ENCODE data around the gene FAM210B. TPM values are rescaled to one million over a fixed set of nuclear protein-coding genes. Genes with fewer than 3 reads are reported as not detected.
A peak's percentile ranks its signal among the peaks of the same experiment; 100 is the strongest.
"Not testable (repeated sequence)": the region's sequence is repeated elsewhere in the genome, so short reads cannot be mapped to it uniquely, and the experiment has no call there.

FAM210B gene
- total RNA-seq, 1 donor from 2014 or later, result 30.8 TPM

- H3K36me3 Mint-ChIP-seq (ENCODE audit: low read depth), result peaks cover 14% of the 10 kb centered on the region
- no peak overlapping the region for H3K4me3 Mint-ChIP-seq
- peaks cover 4% of the 10 kb centered on the region for H3K4me1 Mint-ChIP-seq
- no peaks in the 10 kb centered on the region for H3K9me3 Mint-ChIP-seq
- no peak for DNase-seq (ENCODE audit: low read depth, low spot score)
- H3K27me3 Mint-ChIP-seq (ENCODE audit: low read depth), result no peaks in the 10 kb centered on the region
- TF ChIP-seq, protein P1, sequence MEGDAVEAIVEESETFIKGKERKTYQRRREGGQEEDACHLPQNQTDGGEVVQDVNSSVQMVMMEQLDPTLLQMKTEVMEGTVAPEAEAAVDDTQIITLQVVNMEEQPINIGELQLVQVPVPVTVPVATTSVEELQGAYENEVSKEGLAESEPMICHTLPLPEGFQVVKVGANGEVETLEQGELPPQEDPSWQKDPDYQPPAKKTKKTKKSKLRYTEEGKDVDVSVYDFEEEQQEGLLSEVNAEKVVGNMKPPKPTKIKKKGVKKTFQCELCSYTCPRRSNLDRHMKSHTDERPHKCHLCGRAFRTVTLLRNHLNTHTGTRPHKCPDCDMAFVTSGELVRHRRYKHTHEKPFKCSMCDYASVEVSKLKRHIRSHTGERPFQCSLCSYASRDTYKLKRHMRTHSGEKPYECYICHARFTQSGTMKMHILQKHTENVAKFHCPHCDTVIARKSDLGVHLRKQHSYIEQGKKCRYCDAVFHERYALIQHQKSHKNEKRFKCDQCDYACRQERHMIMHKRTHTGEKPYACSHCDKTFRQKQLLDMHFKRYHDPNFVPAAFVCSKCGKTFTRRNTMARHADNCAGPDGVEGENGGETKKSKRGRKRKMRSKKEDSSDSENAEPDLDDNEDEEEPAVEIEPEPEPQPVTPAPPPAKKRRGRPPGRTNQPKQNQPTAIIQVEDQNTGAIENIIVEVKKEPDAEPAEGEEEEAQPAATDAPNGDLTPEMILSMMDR (conservative IDR thresholded peaks at IDR 0.05), result no peak
- H3K27ac Mint-ChIP-seq (ENCODE audit: unreplicated experiment), result no peak overlapping the region
Measured at GRCh38 chr20:56406910-56407309, 48.1 kb downstream of the FAM210B start.

DNA sequence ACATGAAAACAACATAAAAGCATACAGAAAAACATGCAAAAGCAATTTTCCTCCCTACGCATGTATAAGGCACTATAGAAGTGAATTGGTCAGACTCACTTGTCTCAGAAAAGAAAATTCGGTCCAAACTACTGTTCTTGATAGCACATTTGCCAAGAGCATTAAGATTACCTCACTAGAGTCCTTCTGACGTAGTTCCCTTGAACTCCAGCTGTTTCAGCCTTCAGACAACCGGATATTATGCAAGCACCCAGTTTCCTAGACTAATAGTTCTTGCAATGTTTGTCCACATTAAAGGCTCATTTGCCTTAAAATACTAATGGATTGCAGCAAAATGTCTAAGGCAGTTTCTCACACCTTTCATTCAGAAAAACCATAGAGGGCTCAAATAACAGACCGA, 50.7 kb downstream of the FAM210B start:
- no peak for DNase-seq (ENCODE audit: low read depth, low spot score)
- Mint-ChIP-seq H3K4me3 (no peak overlapping the region), H3K4me1 (peaks cover 4% of the 10 kb centered on the region)

GRCh38 chr20:56409956-56410355, 51.2 kb downstream of the FAM210B start:
- Mint-ChIP-seq H3K4me1 (peaks cover 6% of the 10 kb centered on the region), H3K27me3 (ENCODE audit: low read depth) (no peaks in the 10 kb centered on the region), H3K4me3 (no peak overlapping the region), H3K27ac (ENCODE audit: unreplicated experiment) (no peak overlapping the region), H3K36me3 (ENCODE audit: low read depth) (peaks cover 2% of the 10 kb centered on the region), H3K9me3 (no peaks in the 10 kb centered on the region)
- TF ChIP-seq, protein P1 (conservative IDR thresholded peaks at IDR 0.05), result no peak
- DNase-seq (ENCODE audit: low read depth, low spot score), result no peak

More for the DNA sequence above, 50.7 kb downstream of the FAM210B start:
- H3K9me3 Mint-ChIP-seq, result no peaks in the 10 kb centered on the region
- peaks cover 2% of the 10 kb centered on the region for H3K36me3 Mint-ChIP-seq (ENCODE audit: low read depth)
- TF ChIP-seq, protein P1 (conservative IDR thresholded peaks at IDR 0.05), result no peak
- H3K27ac Mint-ChIP-seq (ENCODE audit: unreplicated experiment), result no peak overlapping the region
- no peaks in the 10 kb centered on the region for H3K27me3 Mint-ChIP-seq (ENCODE audit: low read depth)

- peaks cover 14% of the 10 kb centered on the region for H3K4me1 Mint-ChIP-seq
- DNase-seq (ENCODE audit: low read depth, low spot score); H3K27me3 Mint-ChIP-seq (ENCODE audit: low read depth); H3K9me3 Mint-ChIP-seq; H3K4me3 Mint-ChIP-seq; H3K36me3 Mint-ChIP-seq (ENCODE audit: low read depth); H3K27ac Mint-ChIP-seq (ENCODE audit: unreplicated experiment): not testable (repeated sequence)
Measured at GRCh38 chr20:56411287-56411686, 52.5 kb downstream of the FAM210B start.

- H3K36me3 Mint-ChIP-seq (ENCODE audit: low read depth), result peaks cover 2% of the 10 kb centered on the region
- no peak for DNase-seq (ENCODE audit: low read depth, low spot score)
- no peaks in the 10 kb centered on the region for H3K9me3 Mint-ChIP-seq
- TF ChIP-seq, protein P1 (conservative IDR thresholded peaks at IDR 0.05), result no peak
- H3K4me1 Mint-ChIP-seq, result peaks cover 14% of the 10 kb centered on the region
- H3K4me3 Mint-ChIP-seq, result no peak within 1 kb of the TSS
- H3K27me3 Mint-ChIP-seq (ENCODE audit: low read depth), result no peaks in the 10 kb centered on the region
- peak within 1 kb of the TSS; percentile 36 for H3K27ac Mint-ChIP-seq (ENCODE audit: unreplicated experiment)
Measured at GRCh38 chr20:56411759-56412472, 53.1 kb downstream of the FAM210B start, which contains the start of gene CASS4. TSS of gene CASS4 (plus strand) at chr20:56412260. CDS start at chr20:56412459, 199 bp downstream.

- TF ChIP-seq, protein P1 (conservative IDR thresholded peaks at IDR 0.05), result no peak
- Mint-ChIP-seq H3K27ac (ENCODE audit: unreplicated experiment) (no peak overlapping the region), H3K36me3 (ENCODE audit: low read depth) (peaks cover 2% of the 10 kb centered on the region), H3K27me3 (ENCODE audit: low read depth) (no peaks in the 10 kb centered on the region), H3K4me1 (peaks cover 14% of the 10 kb centered on the region), H3K9me3 (no peaks in the 10 kb centered on the region), H3K4me3 (no peak overlapping the region)
- DNase-seq (ENCODE audit: low read depth, low spot score), result no peak
Measured at GRCh38 chr20:56412473-56412790, 53.7 kb downstream of the FAM210B start.

All from neural crest cell (in vitro differentiated cells).